GM10266 (cell line): ENCODE results near the gene LRP5.

Experiments
- DNase-seq: peaks from one replicate; pipeline ENCODE4 v3.0.0; 2012; ENCODE audit errors: extremely low spot score
- CTCF ChIP-seq: IDR thresholded peaks from 2 replicates; pipeline ENCODE4 v1.5.1; 2012; ENCODE audit warnings: mild to moderate bottlenecking, low read depth; ENCODE audit not compliant: control insufficient read depth, insufficient read depth; ENCODE audit errors: missing control alignments

The LRP5 gene

GRCh38 chr11:68481579-68482240 is 169.3 kb downstream of the LRP5 start:
- DNase-seq = no peak
- TF ChIP-seq CTCF = no peak

GRCh38 chr11:68488623-68489022 is 176.2 kb downstream of the LRP5 start:
- no peak for DNase-seq
- TF ChIP-seq CTCF = no peak

- TF ChIP-seq CTCF = no peak
- no peak for DNase-seq
Observed at GRCh38 chr11:68495220-68495729, 182.9 kb downstream of the LRP5 start.

- DNase-seq = no peak
- no peak for TF ChIP-seq CTCF
Observed at GRCh38 chr11:68495872-68496271, 183.5 kb downstream of the LRP5 start.

- TF ChIP-seq CTCF = no peak
Observed at GRCh38 chr11:68497761-68498160, 185.4 kb downstream of the LRP5 start.

GRCh38 chr11:68498321-68498720 is 185.9 kb downstream of the LRP5 start:
- DNase-seq = no peak
- TF ChIP-seq CTCF = no peak

More at GRCh38 chr11:68497761-68498160, 185.4 kb downstream of the LRP5 start:
- DNase-seq = no peak
